PC-9 (cell line): ENCODE measurements around the gene GLT8D1. TPM values are rescaled to one million over a fixed set of nuclear protein-coding genes. Genes with fewer than 3 reads are reported as not detected.
A peak's percentile ranks its signal among the peaks of the same experiment; 100 is the strongest.

Experiments used
- BruUV-seq: library from RNA; stranded (reverse); fragments of 400-500 nt; replicated peaks from 2 replicates; lab custom pipeline; 2021; lab: Mats Ljungman, UMichigan
- CTCF ChIA-PET: fragments of 300-600 bp; sonication (Branson Sonifier 250); formaldehyde crosslinking; loops from one replicate; lab custom pipeline; 2022; ENCODE audit warnings: antibody characterized with exemption; lab: Charles Lee
- POLR2A ChIA-PET: fragments of 300-600 bp; sonication (Branson Sonifier 250); formaldehyde crosslinking; loops from one replicate; lab custom pipeline; 2022; ENCODE audit warnings: antibody characterized with exemption; ENCODE audit not compliant: unreplicated experiment; lab: Charles Lee
- DNase-seq, 2 experiments: peaks; one replicate each; pipeline versions ENCODE4 v3.0.0 to v3.0.0-alpha.2; 2015 to 2022; ENCODE audit warnings: mixed read lengths in 1 of 2
- H2AFZ ChIP-seq: fragments of 200-600 bp; sonication (generic); 2 replicates; pipeline ENCODE4 v1.8.1; 2017; ENCODE audit warnings: antibody characterized with exemption
- H3F3A ChIP-seq: fragments of 200-600 bp; sonication (generic); 2 replicates; pipeline ENCODE4 v1.8.1; 2017; ENCODE audit warnings: antibody characterized with exemption, mild to moderate bottlenecking, low read depth; ENCODE audit not compliant: insufficient read depth
- H3K27ac ChIP-seq: fragments of 200-600 bp; sonication (generic); 2 replicates; pipeline ENCODE4 v1.6.1; 2016; ENCODE audit warnings: mixed run types
- H3K27me3 ChIP-seq: fragments of 200-600 bp; sonication (generic); 2 replicates; pipeline ENCODE4 v1.6.1; 2016; ENCODE audit warnings: low read depth, mixed run types; ENCODE audit not compliant: insufficient read depth
- H3K36me3 ChIP-seq: fragments of 200-600 bp; sonication (generic); 2 replicates; pipeline ENCODE4 v1.6.1; 2016; ENCODE audit warnings: low read depth, mixed run types
- H3K4me1 ChIP-seq: fragments of 200-600 bp; sonication (generic); replicated peaks from 2 replicates; pipeline ENCODE4 v1.6.1; 2016; ENCODE audit warnings: mixed run types; ENCODE audit not compliant: insufficient read depth
- H3K4me2 ChIP-seq: fragments of 200-600 bp; sonication (generic); 2 replicates; pipeline ENCODE4 v1.6.1; 2017; ENCODE audit warnings: mixed run types
- H3K4me3 ChIP-seq: fragments of 200-600 bp; sonication (generic); 2 replicates; pipeline ENCODE4 v1.6.1; 2016; ENCODE audit warnings: mixed run types
- H3K79me2 ChIP-seq: fragments of 200-600 bp; sonication (generic); 2 replicates; pipeline ENCODE4 v1.6.1; 2017; ENCODE audit warnings: low read depth, mixed run types
- H3K9me2 ChIP-seq: fragments of 200-600 bp; sonication (generic); 2 replicates; pipeline ENCODE4 v1.8.1; 2017; ENCODE audit warnings: mild to moderate bottlenecking; ENCODE audit not compliant: insufficient read depth
- H3K9me3 ChIP-seq: fragments of 200-600 bp; sonication (generic); 2 replicates; pipeline ENCODE4 v1.8.1; 2016; ENCODE audit warnings: low read depth; ENCODE audit not compliant: insufficient read depth
- H4K20me1 ChIP-seq: fragments of 200-600 bp; sonication (generic); 2 replicates; pipeline ENCODE4 v1.8.1; 2017; ENCODE audit not compliant: insufficient read depth
- EZH2 ChIP-seq: fragments of 200-600 bp; sonication (generic); IDR thresholded peaks from 2 replicates; pipeline ENCODE4 v1.8.0; 2017; ENCODE audit warnings: antibody characterized with exemption, low read depth
- intact Hi-C: fragments of 100-400 bp; cut with micrococcal nuclease; formaldehyde crosslinking; loops from one replicate; pipeline ENCODE4 v1.10.0; 2022; ENCODE audit not compliant: unreplicated experiment
- total RNA-seq: library from RNA; stranded (reverse); gene quantifications from 2 replicates; pipeline ENCODE4 v1.2.3, GENCODE V29; 2021
- TF ChIP-seq, protein P1 (sequence below): fragments of 200-600 bp; sonication (generic); conservative IDR thresholded peaks from 2 replicates; pipeline ENCODE4 v1.6.1; 2017; ENCODE audit warnings: mixed run types, antibody characterized with exemption, mild to moderate bottlenecking, moderate library complexity

GLT8D1 gene
- total RNA-seq, 1 experiment from 2014 or later, result 48.6 TPM

DNA sequence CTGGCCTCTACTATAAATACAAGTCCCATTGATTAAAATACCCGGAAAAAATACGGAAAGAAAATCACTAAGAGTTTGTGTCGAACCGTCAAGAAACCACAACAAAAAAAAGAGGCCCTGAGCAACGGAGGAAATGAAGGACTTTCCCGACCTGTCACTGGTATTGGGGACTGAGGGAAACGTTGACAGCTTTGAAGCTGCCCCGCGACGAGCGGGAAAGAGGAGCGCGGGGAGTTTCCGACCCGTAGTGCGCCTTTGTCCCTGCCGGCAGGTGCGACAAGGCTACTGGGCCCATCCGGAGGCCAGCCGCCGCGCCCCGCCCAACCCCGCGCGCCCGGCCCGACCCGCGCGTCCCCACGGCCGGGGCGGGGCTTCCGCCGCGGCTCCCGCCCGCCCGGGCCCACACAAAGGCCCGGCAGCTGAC lies 20.3 kb downstream of the GLT8D1 start:
- DNase-seq, result peak; percentile 55 to 83

DNA sequence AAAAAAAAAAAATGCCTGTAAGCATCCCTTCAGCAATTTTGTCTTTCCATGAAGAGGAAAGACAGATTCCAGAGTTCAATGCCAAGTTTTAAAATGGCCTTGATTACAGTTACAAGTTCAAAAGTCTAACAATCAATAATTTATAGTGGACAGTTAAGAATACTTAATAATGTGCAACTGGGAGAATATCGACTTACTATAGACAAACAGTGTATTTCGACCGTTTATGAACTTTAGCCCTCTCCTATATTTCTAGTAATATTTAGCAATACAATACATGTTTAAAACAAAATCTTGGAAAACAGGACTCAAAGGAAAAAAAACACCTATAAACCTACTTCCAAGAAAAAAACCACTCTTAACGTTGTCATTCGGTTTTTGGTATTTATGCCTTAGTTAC lies 21.4 kb downstream of the GLT8D1 start:
- Histone ChIP-seq H3K4me2 (peak overlapping the region; percentile 98), H2AFZ (no peak overlapping the region), H4K20me1 (peaks cover 24% of the 10 kb centered on the region), H3K27me3 (no peaks in the 10 kb centered on the region), H3F3A (peaks cover 40% of the 10 kb centered on the region), H3K9me3 (no peaks in the 10 kb centered on the region; the same call in 1 of the 2 replicates), H3K36me3 (peaks cover 37% of the 10 kb centered on the region), H3K9me2 (no peaks in the 10 kb centered on the region), H3K4me3 (peak overlapping the region; percentile 96; the same call in 1 of the 2 replicates), H3K4me1 (peaks cover 45% of the 10 kb centered on the region), H3K27ac (0 out of 2 replicates have a peak overlapping the region, but pooled peaks have one; percentile 55), H3K79me2 (peaks cover 75% of the 10 kb centered on the region)
- no TSS peak for BruUV-seq
- DNase-seq, result no peak
- TF ChIP-seq, protein P1, sequence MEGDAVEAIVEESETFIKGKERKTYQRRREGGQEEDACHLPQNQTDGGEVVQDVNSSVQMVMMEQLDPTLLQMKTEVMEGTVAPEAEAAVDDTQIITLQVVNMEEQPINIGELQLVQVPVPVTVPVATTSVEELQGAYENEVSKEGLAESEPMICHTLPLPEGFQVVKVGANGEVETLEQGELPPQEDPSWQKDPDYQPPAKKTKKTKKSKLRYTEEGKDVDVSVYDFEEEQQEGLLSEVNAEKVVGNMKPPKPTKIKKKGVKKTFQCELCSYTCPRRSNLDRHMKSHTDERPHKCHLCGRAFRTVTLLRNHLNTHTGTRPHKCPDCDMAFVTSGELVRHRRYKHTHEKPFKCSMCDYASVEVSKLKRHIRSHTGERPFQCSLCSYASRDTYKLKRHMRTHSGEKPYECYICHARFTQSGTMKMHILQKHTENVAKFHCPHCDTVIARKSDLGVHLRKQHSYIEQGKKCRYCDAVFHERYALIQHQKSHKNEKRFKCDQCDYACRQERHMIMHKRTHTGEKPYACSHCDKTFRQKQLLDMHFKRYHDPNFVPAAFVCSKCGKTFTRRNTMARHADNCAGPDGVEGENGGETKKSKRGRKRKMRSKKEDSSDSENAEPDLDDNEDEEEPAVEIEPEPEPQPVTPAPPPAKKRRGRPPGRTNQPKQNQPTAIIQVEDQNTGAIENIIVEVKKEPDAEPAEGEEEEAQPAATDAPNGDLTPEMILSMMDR, result no peak
- ChIA-PET POLR2A (interaction anchor here (0.6 to 0.7 kb wide), 2 partner anchors 230 to 252 kb away, joined by 3 to 51 read pairs; no protein-coding TSS in a partner anchor), CTCF (no interaction called here)
- intact Hi-C loops, result loop anchor here (5.0 kb wide), 1 partner anchor 257 kb away; no protein-coding TSS in a partner anchor

More for the DNA sequence above, 20.3 kb downstream of the GLT8D1 start:
- H3K9me2 ChIP-seq, result no peaks in the 10 kb centered on the region
- peak overlapping the region; percentile 98 for H3K4me2 ChIP-seq
- H3K9me3 ChIP-seq, result no peaks in the 10 kb centered on the region; the same call in 1 of the 2 replicates
- no peak for TF ChIP-seq EZH2
- TF ChIP-seq, protein P1, result no peak
- peaks cover 34% of the 10 kb centered on the region for H4K20me1 ChIP-seq
- intact Hi-C loops, result no loop called here
- peak overlapping the region; percentile 72 for H2AFZ ChIP-seq
- no peaks in the 10 kb centered on the region for H3K27me3 ChIP-seq
- peak overlapping the region; percentile 96 for H3K4me3 ChIP-seq
- peaks cover 87% of the 10 kb centered on the region for H3K79me2 ChIP-seq
- peaks cover 51% of the 10 kb centered on the region for H3F3A ChIP-seq
- no TSS peak for BruUV-seq
- H3K27ac ChIP-seq, result peak overlapping the region; percentile 55
- peaks cover 45% of the 10 kb centered on the region for H3K4me1 ChIP-seq
- peaks cover 42% of the 10 kb centered on the region for H3K36me3 ChIP-seq
- CTCF ChIA-PET, result interaction anchor here (0.6 kb wide), 1 partner anchor 296 kb away, joined by 5 read pairs; no protein-coding TSS in a partner anchor
- POLR2A ChIA-PET, result interaction anchor here (0.5 to 0.6 kb wide), 4 partner anchors 11 to 159 kb away, joined by 3 to 8 read pairs (median 6); no protein-coding TSS in a partner anchor

DNA sequence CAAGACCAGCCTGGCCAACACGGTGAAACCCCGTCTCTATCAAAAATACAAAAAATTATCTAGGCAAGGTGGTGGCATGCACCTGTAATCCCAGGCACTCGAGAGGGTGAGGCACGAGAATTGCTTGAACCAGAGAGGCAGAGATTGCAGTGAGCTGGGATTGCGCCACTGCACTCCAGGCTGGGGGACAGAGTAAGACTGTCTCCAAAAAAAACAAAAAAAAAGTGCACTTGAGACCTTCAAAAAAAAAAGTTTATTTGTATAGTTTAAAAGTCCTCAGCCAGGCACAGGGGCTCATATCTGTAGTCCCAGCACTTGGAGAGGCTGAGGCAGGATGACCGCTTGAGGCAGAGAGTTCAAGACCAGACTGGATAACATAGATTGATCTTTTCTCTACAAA lies 22.0 kb downstream of the GLT8D1 start:
- no TSS peak for BruUV-seq
- Histone ChIP-seq H4K20me1 (peaks cover 19% of the 10 kb centered on the region), H2AFZ (no peak overlapping the region), H3K79me2 (peaks cover 70% of the 10 kb centered on the region), H3K9me3 (no peaks in the 10 kb centered on the region; the same call in 1 of the 2 replicates), H3K4me3 (no peak overlapping the region), H3K27me3 (no peaks in the 10 kb centered on the region), H3K4me2 (peak overlapping the region; percentile 98; the same call in 1 of the 2 replicates), H3K27ac (no peak overlapping the region), H3K9me2 (no peaks in the 10 kb centered on the region), H3K4me1 (peaks cover 40% of the 10 kb centered on the region), H3K36me3 (peaks cover 35% of the 10 kb centered on the region), H3F3A (peaks cover 34% of the 10 kb centered on the region; the same call in 1 of the 2 replicates)
- CTCF ChIA-PET, result interaction anchor here (0.6 kb wide), 1 partner anchor 315 kb away, joined by 6 read pairs; no protein-coding TSS in a partner anchor
- intact Hi-C loops, result loop anchor here (5.0 kb wide), 1 partner anchor 256 kb away; no protein-coding TSS in a partner anchor
- TF ChIP-seq, protein P1, result no peak
- TF ChIP-seq EZH2, result no peak
- POLR2A ChIA-PET, result interaction anchor here (0.6 to 0.7 kb wide), 2 partner anchors 229 to 252 kb away, joined by 3 to 51 read pairs; no protein-coding TSS in a partner anchor
- DNase-seq, result no peak
